HG02763 (cell line): ENCODE data around the gene TSSK6.

Experiments used
- ATAC-seq: cut with Tn5 transposase; IDR thresholded peaks from one replicate; pipeline ENCODE4 v1.9.1; 2021; ENCODE audit warnings: mild to moderate bottlenecking, moderate library complexity; ENCODE audit not compliant: unreplicated experiment

TSSK6 gene

DNA sequence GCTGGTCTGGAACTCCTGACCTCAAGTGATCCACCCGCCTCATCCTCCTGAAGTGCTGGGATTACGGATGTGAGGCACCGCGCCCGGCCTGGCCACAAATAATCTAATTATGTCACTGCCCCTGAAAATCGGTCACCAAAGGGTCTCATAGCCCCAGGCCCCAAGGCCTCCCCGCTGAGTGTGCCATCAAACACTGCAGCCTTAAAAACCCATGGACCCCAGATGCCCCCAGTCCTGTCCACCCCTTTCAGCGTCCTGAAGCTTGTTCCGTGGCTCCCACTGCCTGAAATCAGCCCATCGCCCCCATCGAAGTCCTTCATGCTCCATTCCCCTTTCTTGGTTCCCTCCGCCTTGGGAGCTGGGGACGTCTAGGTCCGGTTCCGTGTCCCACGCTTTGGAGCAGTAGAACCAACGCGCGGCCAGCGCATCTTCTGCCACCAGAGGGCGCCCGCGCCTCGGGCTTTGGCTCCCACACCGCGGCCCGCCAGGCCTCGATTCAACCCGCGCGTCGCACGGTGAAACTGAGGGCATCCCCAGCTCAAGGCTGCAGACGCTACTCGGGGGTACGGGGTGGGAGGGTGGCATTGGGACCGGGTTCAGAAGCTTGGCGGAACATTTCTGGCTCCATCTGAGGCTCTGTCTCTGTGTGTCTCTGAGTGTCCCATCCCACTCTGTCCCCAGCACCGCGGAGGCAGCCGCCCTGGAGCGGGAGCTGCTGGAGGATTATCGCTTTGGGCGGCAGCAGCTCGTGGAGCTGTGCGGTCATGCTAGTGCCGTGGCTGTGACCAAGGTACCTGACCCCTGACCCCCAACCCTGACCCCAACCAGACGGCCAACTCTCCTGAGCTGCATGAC lies 16.8 kb upstream of the TSSK6 start:
- ATAC-seq: no peak

GRCh38 chr19:19530889-19531288 lies 15.5 kb upstream of the TSSK6 start:
- ATAC-seq: no peak

GRCh38 chr19:19530423-19530804 lies 15.1 kb upstream of the TSSK6 start:
- no peak for ATAC-seq

GRCh38 chr19:19529783-19530422 lies 14.6 kb upstream of the TSSK6 start:
- no peak for ATAC-seq

DNA sequence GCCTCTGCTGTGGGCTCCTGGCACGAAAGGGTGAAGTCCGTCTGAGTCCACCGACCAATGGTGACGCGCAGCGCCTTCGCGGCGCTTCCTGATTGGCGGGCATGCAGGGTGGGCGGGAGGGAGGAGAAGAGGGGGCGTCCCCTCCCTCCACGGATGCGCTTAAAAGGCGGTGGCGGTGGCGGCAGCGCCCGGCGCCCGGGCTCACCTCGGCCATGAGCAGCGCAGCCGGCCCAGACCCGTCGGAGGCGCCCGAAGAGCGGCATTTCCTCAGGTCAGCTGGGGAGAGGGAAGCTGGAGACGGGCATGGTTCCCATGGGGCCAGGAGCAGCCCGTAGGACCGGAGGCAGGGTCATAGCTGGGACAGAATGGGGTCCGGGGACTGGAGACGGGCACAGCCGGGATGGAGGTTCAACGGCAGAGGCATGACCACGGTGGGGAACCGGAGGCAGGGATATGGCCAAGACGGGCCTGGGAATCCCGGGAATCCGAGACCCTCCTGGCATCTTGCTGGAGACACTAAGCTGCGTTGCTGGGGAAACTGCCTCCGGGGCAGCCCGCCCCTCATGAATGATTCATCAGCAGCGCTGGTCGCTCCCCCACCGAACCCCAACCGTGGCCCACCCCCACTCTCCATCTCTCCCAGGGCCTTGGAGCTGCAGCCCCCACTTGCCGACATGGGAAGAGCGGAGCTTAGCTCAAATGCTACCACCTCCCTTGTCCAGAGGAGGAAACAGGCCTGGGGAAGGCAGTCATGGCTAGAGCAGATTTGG lies 13.6 kb upstream of the TSSK6 start, which contains the start of gene YJEFN3:
YJEFN3 (plus strand) TSS at position 191 of the 770 bp plus-strand sequence; CDS start at position 213, 22 bp downstream.
- ATAC-seq: no peak

GRCh38 chr19:19527674-19528625 lies 12.6 kb upstream of the TSSK6 start:
- no peak for ATAC-seq

GRCh38 chr19:19527371-19527656 lies 12.0 kb upstream of the TSSK6 start:
- ATAC-seq: no peak

GRCh38 chr19:19526581-19527370 lies 11.4 kb upstream of the TSSK6 start:
- ATAC-seq: no peak

DNA sequence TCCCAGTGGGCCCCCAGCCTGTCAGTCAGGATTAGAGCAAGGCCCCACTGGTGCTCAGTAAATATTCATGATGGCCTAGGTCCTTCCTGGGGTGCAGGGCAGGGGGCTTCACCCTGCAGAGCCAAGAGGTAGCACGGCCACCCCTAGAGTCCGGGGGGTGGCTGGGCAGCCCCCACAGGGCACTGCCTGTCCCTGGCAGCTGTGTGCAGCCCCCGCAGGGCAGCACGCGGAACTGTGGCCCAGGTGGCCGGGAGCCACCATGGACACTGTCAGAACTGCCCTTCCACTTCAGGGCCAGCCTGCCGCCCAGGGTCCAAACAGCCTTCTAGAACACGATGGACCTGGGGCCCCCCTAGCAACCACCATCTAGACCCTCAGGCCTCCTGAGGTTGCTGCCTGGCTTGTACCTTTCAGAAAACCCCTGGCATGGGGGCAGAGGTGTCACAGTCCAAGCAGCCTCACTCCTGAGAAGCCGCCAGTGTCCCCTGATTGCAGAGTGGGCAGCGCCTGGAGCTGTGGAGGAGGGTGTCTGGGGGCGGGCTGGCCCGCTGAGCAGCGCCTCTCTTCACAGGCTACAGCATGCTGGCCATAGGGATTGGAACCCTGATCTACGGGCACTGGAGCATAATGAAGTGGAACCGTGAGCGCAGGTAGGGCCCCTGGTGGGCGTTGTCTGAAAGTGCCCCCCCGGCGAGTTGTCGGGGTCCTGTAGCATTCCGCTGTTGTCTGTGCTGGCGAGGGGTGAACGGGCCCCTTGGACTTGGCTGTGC lies 10.4 kb upstream of the TSSK6 start:
- no peak for ATAC-seq

GRCh38 chr19:19524053-19524452 lies 8.7 kb upstream of the TSSK6 start:
- ATAC-seq: no peak

- ATAC-seq: no peak
Observed at GRCh38 chr19:19523177-19523576, 7.8 kb upstream of the TSSK6 start.

- no peak for ATAC-seq
Observed at GRCh38 chr19:19520989-19521388, 5.6 kb upstream of the TSSK6 start.

DNA sequence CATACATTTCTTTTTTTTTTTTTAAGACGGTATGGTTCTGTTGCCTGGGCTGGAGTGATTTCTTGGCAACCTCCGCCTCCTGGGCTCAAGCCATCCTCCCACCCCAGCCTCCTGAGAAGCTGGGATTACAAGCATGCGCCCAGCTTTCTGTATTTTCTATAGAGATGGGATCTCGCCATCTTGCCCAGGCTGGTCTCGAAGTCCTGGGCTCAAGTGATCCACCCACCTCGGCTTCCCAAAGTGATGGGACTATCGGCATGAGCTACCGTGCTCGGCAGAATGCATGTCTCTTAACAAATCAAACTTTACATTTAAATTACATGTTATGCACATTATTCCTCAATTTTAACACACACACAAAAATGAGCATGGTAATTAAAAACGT lies 1.9 kb upstream of the TSSK6 start:
- no peak for ATAC-seq

DNA sequence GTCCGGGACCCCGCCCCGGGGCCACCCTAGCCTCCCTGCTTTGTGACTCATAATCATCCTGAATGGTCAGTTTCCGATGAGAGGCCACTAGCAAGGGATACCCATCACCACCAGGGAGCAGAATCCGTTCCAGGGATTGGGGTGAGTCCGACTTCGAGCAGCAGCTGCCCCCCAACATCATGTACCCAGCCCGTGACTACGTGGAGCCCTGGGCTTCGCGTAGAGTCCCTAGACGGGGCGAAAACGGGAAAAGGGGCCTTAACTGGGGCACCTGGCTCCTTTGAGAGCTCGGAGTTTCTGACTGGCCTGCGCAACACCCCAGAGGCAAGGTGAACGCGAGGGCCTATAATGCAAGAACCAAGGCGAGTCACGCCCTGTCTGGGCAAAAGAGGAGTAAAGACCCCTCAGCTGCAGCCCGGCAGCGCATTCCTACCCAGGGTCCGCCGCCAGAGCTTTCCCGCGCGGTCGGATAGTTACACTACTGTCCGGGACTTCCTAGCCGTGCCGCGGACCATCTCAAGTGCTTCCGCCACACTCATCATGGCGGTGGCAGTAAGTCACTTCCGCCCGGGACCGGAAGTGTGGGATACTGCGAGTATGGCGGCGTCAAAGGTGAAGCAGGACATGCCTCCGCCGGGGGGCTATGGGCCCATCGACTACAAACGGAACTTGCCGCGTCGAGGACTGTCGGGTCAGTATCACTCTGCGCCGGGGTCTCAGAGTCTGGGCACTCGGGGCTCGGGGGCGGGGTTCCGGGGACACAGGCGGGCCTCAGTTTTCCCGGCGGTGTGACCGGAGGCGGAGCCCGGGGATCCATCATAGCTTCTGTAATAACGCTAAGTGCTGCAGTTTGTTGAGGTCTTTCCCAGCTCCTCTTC lies 533 bp upstream of the TSSK6 start, which contains the start of gene NDUFA13:
NDUFA13 (plus strand) TSS at position 584 of the 878 bp plus-strand sequence; CDS start at position 598, 14 bp downstream.
- peak; percentile 87 for ATAC-seq

- no peak for ATAC-seq
Observed at GRCh38 chr19:19514215-19514657, 1.1 kb downstream of the TSSK6 start.

DNA sequence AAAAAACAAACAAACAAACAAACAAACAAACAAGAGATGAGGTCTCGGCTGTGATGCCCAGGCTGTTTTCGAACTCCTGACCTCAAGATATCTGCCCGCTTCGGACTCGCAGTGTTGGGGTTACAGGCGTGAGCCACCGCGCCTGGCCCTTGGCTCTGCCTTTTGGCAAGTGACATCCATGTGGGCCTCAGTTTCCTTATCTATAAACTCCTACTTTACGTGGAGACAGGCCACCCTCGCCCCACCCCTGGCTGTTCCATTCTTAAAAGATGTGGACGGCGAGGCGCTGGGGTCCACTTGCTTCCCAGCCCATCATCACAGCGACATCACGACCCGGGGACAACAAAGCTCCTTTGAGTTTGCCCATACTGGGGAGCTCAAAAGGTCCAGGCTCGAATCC lies 1.7 kb downstream of the TSSK6 start:
- no peak for ATAC-seq

- no peak for ATAC-seq
Observed at GRCh38 chr19:19510432-19510831, 4.9 kb downstream of the TSSK6 start.

DNA sequence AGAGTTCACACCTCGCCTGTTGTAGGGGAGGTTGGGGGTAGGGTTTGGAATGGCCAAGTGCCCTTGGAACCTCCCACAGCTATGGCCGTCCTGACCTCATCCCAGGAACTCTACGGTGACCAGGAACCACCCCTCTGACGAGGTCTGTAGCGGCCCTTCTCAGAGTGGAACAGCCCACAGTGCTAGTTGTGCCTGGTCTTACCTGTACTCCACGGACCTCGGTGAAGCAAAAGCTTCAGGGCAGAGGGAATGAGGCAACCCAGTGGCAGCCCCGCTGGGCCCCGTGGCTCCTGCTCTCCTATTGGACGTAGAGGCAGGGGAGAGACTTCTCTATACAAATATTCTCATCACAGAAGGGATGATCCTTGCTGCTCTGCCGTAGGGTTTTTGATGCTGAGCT lies 7.1 kb downstream of the TSSK6 start:
- no peak for ATAC-seq
